GM23248 (cell line): ENCODE results near the gene PF4V1. TPM values are rescaled to one million over a fixed set of nuclear protein-coding genes. Genes with fewer than 3 reads are reported as not detected.

Experiments used
- DNase-seq: peaks from one replicate; pipeline ENCODE4 v3.0.0-alpha.2; 2015
- H2AFZ ChIP-seq: fragments of 200-600 bp; sonication (generic); 2 replicates; pipeline ENCODE4 v1.6.1; 2016; ENCODE audit warnings: antibody characterized with exemption
- H3F3A ChIP-seq: fragments of 200-600 bp; sonication (generic); 2 replicates; pipeline ENCODE4 v1.6.1; 2016; ENCODE audit warnings: mild to moderate bottlenecking, antibody characterized with exemption, mixed run types; ENCODE audit not compliant: insufficient read depth
- H3K27ac ChIP-seq: fragments of 200-600 bp; sonication (generic); 2 replicates; pipeline ENCODE4 v1.5.1; 2016; ENCODE audit warnings: mild to moderate bottlenecking
- H3K27me3 ChIP-seq: fragments of 200-600 bp; sonication (generic); replicated peaks from 2 replicates; pipeline ENCODE4 v1.6.1; 2016; ENCODE audit warnings: mild to moderate bottlenecking; ENCODE audit not compliant: insufficient read depth
- H3K36me3 ChIP-seq: fragments of 200-600 bp; sonication (generic); 2 replicates; pipeline ENCODE4 v1.6.1; 2016; ENCODE audit warnings: low read depth, mild to moderate bottlenecking
- H3K4me1 ChIP-seq: fragments of 200-600 bp; sonication (generic); 2 replicates; pipeline ENCODE4 v1.6.1; 2016; ENCODE audit warnings: mild to moderate bottlenecking; ENCODE audit not compliant: insufficient read depth
- H3K4me2 ChIP-seq: fragments of 200-600 bp; sonication (generic); one replicate; pipeline ENCODE4 v1.6.1; 2016; ENCODE audit warnings: mild to moderate bottlenecking; ENCODE audit not compliant: unreplicated experiment
- H3K4me3 ChIP-seq: fragments of 200-600 bp; sonication (generic); 2 replicates; pipeline ENCODE4 v1.5.1; 2016; ENCODE audit warnings: mild to moderate bottlenecking
- H3K79me2 ChIP-seq: fragments of 200-600 bp; sonication (generic); 2 replicates; pipeline ENCODE4 v1.6.1; 2016; ENCODE audit warnings: mild to moderate bottlenecking; ENCODE audit not compliant: insufficient read depth
- H3K9ac ChIP-seq: fragments of 200-600 bp; sonication (generic); 2 replicates; pipeline ENCODE4 v1.6.1; 2016; ENCODE audit warnings: mild to moderate bottlenecking
- H3K9me2 ChIP-seq: fragments of 200-600 bp; sonication (generic); 2 replicates; pipeline ENCODE4 v1.6.1; 2016; ENCODE audit warnings: mixed run types, mild to moderate bottlenecking, moderate library complexity; ENCODE audit not compliant: insufficient read depth
- H3K9me3 ChIP-seq: fragments of 200-600 bp; sonication (generic); one replicate; pipeline ENCODE4 v1.6.1; 2017; ENCODE audit warnings: low read depth
- H4K20me1 ChIP-seq: fragments of 200-600 bp; sonication (generic); 2 replicates; pipeline ENCODE4 v1.6.0; 2016; ENCODE audit not compliant: insufficient read depth
- EZH2 ChIP-seq: fragments of 200-600 bp; sonication (generic); IDR thresholded peaks from 2 replicates; pipeline ENCODE4 v1.6.1; 2018; ENCODE audit warnings: antibody characterized with exemption, mild to moderate bottlenecking; ENCODE audit not compliant: insufficient read depth, poor library complexity, severe bottlenecking
- EZH2phosphoT487 ChIP-seq: fragments of 200-600 bp; sonication (generic); IDR thresholded peaks from 2 replicates; pipeline ENCODE4 v1.6.1; 2018; ENCODE audit warnings: antibody characterized with exemption, moderate library complexity, mild to moderate bottlenecking, low read depth; ENCODE audit not compliant: insufficient read depth
- WGBS, 2 experiments: methylation state at CpG; one replicate each; pipeline ENCODE4 v1.1.6; 2015 to 2017; ENCODE audit warnings: low lambda C conversion rate in 2 of 2, low coverage in 1 of 2; ENCODE audit errors: missing lambda C conversion rate in 2 of 2; 5-methylcytosine and 5-hydroxymethylcytosine counted together
- in situ Hi-C: fragments of 300-500 bp; cut with MboI; formaldehyde crosslinking; loops from 2 replicates; pipeline ENCODE4 v1.15.0; 2020
- polyA plus RNA-seq: library from polyadenylated mRNA; unstranded; fragments of >200 nt; fragmentation: Nextera tagmentation; extraction: Ambion mirVana; gene quantifications from 2 replicates; pipeline ENCODE4 v1.2.1, GENCODE V29; 2016
- total RNA-seq: library from RNA; depleted of rRNA; stranded (reverse); fragments of >200 nt; shearing (Covaris generic); gene quantifications from 2 replicates; pipeline ENCODE4 v1.2.3, GENCODE V29; 2014

PF4V1 gene
- total and polyA plus RNA-seq, 2 experiments from 2014 or later = 8.1 to 13.8 TPM

DNA sequence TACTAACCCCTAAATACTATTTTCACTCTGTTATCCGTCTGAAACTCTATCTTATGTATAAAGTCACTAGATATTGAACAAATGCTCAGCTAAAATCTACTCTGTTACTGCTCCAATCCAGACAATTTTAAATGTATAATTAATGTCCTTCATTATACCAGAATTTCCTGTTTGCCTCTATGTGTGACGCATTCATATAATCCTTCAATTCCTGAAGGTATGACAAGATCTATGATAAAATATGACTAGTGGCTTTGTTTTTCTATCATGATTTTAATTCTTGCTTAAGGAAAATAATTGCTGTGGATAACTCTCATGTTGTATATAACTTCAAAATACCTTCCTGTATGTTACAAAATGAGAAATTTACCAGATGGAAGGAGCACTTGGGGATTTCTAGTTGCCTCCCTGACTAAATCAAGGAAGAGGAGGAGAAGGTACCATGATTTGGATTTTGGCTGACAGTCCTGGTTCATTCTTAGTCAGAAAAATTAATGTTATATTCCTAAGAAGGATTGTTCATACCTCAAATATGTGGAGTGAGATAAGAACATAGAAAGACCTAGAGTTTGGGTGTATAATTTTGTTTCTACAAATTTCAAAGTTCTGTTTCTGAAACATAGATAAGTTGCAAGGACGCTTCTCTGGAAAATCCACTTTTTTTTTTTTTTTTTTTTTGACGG lies 11.7 kb upstream of the PF4V1 start:
- Histone ChIP-seq H3K9me3 (no peaks in the 10 kb centered on the region), H3K4me3 (no peak overlapping the region), H3K4me2 (no peak overlapping the region), H3K79me2 (no peaks in the 10 kb centered on the region), H3K27ac (no peak overlapping the region), H3K9me2 (no peaks in the 10 kb centered on the region), H3K4me1 (peaks cover 35% of the 10 kb centered on the region), H3K36me3 (no peaks in the 10 kb centered on the region), H4K20me1 (no peaks in the 10 kb centered on the region), H3K27me3 (no peaks in the 10 kb centered on the region), H2AFZ (no peak overlapping the region), H3F3A (peaks cover 24% of the 10 kb centered on the region), H3K9ac (no peak overlapping the region)
- TF ChIP-seq EZH2phosphoT487 (no peak), EZH2 (no peak)
- DNase-seq = peak; percentile 42
- in situ Hi-C loops = no loop called here
- WGBS, 2 experiments = 75 to 81% methylated on average over 4 of the region's 4 CpGs

DNA sequence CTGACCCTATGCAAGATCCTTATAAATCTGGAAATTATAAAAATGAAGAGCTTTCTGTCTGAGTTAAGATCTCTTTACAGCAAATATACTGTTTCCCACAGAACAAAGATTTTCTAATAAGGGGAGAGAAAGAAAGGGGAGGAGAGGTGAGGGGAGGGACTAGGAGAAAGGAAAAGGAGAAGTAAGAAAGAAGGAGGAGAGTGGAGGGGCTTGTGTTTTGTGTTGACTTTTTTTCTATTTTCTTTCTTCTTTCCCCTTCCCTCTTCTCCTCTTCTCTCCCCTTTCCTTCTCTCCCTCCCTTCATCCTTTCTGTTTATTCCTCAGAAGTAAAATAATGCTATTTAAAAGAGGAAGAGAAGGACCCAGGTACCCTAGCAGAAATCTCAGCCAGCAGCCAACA lies 10.4 kb upstream of the PF4V1 start:
- no peaks in the 10 kb centered on the region for H3K9me2 ChIP-seq
- H3K4me3 ChIP-seq = no peak overlapping the region
- no peak overlapping the region for H2AFZ ChIP-seq
- H3K36me3 ChIP-seq = no peaks in the 10 kb centered on the region
- H3K9me3 ChIP-seq = no peaks in the 10 kb centered on the region
- no peak for DNase-seq
- no peaks in the 10 kb centered on the region for H3K79me2 ChIP-seq
- H3K27ac ChIP-seq = no peak overlapping the region
- peaks cover 25% of the 10 kb centered on the region for H3K4me1 ChIP-seq
- in situ Hi-C loops = no loop called here
- no peaks in the 10 kb centered on the region for H3K27me3 ChIP-seq
- no peaks in the 10 kb centered on the region for H4K20me1 ChIP-seq
- TF ChIP-seq EZH2phosphoT487 (no peak), EZH2 (no peak)
- no peak overlapping the region for H3K4me2 ChIP-seq
- peaks cover 24% of the 10 kb centered on the region for H3F3A ChIP-seq
- no peak overlapping the region for H3K9ac ChIP-seq

DNA sequence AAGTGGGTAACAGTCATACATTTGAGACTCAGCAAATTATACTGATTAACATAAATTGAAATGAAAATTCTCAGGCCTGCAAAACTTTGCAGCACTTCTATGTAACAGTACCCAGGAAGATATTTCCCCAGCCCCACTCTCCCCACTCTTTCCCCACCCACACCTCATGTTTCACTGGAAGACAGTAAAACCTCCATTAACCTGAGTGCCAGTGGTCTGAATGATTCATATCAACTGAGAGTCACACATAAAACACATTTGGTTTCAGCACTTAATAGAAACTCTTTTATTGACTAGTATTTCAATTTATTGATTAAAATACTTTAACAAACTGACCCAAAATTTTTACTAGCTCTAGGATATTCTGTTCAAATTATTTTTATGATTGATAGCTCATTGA lies 9.7 kb upstream of the PF4V1 start:
- TF ChIP-seq EZH2phosphoT487 (no peak), EZH2 (no peak)
- Histone ChIP-seq H3K4me1 (peaks cover 25% of the 10 kb centered on the region), H4K20me1 (no peaks in the 10 kb centered on the region), H3K9me2 (no peaks in the 10 kb centered on the region), H3K27ac (0 out of 2 replicates have a peak overlapping the region, but pooled peaks have one; percentile 10), H3F3A (peaks cover 24% of the 10 kb centered on the region), H3K9ac (no peak overlapping the region), H3K4me2 (no peak overlapping the region), H3K36me3 (no peaks in the 10 kb centered on the region), H3K4me3 (no peak overlapping the region), H3K27me3 (no peaks in the 10 kb centered on the region), H3K9me3 (no peaks in the 10 kb centered on the region), H2AFZ (no peak overlapping the region), H3K79me2 (no peaks in the 10 kb centered on the region)
- DNase-seq = peak; percentile 38
- in situ Hi-C loops = no loop called here

DNA sequence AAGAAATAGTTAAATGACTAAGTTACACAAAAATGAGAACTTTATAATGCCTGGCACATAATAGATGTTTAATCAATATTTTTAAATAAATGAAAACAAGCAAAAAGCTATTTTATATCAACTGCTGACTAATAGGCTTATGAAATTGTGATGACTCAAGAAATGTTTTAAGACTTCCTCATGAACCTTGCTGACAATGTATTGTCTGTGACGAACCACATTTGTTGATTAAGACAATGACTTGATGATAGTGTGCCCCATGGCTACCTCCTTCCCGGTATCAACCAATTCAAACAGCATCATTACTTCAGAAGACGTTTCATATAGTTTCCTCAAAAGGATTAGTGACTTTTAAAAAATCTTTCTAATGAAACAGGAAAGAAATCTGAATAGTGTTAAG lies 8.8 kb upstream of the PF4V1 start:
- H3K79me2 ChIP-seq = no peaks in the 10 kb centered on the region
- in situ Hi-C loops = no loop called here
- H3K9me2 ChIP-seq = no peaks in the 10 kb centered on the region
- H3K4me2 ChIP-seq = peak overlapping the region; percentile 37
- DNase-seq = peak; percentile 85
- H3F3A ChIP-seq = peaks cover 24% of the 10 kb centered on the region
- H3K27me3 ChIP-seq = no peaks in the 10 kb centered on the region
- no peaks in the 10 kb centered on the region for H3K9me3 ChIP-seq
- TF ChIP-seq EZH2 (no peak), EZH2phosphoT487 (peak; percentile 82; the same call in 1 of the 2 replicates)
- H4K20me1 ChIP-seq = no peaks in the 10 kb centered on the region
- no peak overlapping the region for H2AFZ ChIP-seq
- H3K4me1 ChIP-seq = peaks cover 25% of the 10 kb centered on the region
- H3K27ac ChIP-seq = peak overlapping the region; percentile 10
- WGBS, 2 experiments = 1 to 2% methylated on average over 3 of the region's 3 CpGs
- no peak overlapping the region for H3K9ac ChIP-seq
- H3K4me3 ChIP-seq = no peak overlapping the region
- H3K36me3 ChIP-seq = no peaks in the 10 kb centered on the region

DNA sequence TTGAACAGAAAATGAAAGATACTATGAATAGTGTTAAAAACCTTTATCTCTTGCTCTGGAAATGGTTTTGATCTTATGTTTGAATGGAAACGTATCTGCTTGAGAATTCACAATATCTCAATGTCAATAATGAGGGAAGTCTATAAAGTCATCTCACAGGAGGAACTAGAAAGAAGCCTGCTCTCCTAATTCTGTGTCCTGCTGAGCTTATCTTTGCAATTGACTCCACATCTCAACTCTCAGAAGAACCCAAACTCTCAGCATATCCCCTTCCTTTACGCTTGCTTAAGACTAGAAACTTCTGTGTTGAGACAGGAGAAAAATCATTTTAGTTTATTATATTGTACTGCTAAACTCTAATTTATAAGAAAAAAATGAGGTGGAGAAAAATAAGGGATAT lies 8.3 kb upstream of the PF4V1 start:
- Histone ChIP-seq H2AFZ (no peak overlapping the region), H3K27me3 (no peaks in the 10 kb centered on the region), H3K27ac (peak overlapping the region; percentile 4; the same call in 1 of the 2 replicates), H3K9me3 (no peaks in the 10 kb centered on the region), H3K36me3 (no peaks in the 10 kb centered on the region), H4K20me1 (no peaks in the 10 kb centered on the region), H3K4me3 (no peak overlapping the region), H3K4me2 (peak overlapping the region; percentile 37), H3K9ac (no peak overlapping the region), H3F3A (peaks cover 24% of the 10 kb centered on the region), H3K4me1 (peaks cover 25% of the 10 kb centered on the region), H3K9me2 (no peaks in the 10 kb centered on the region), H3K79me2 (no peaks in the 10 kb centered on the region)
- DNase-seq = no peak
- in situ Hi-C loops = no loop called here
- TF ChIP-seq EZH2phosphoT487 (no peak), EZH2 (no peak)
- 90 to 94% methylated on average over 2 of the region's 2 CpGs for WGBS, 2 experiments
